H9 (cell line): Measurements from ENCODE around the gene SCAF1. TPM values are rescaled to one million over a fixed set of nuclear protein-coding genes. Genes with fewer than 3 reads are reported as not detected.

ENCODE experiments used
- DNase-seq: peaks from one replicate; pipeline ENCODE4 v3.0.0-alpha.2; 2017
- H2AFZ ChIP-seq: one replicate; pipeline ENCODE4 v1.6.1; 2013; ENCODE audit warnings: mild to moderate bottlenecking, low read length, control low read depth, moderate library complexity
- H2AK5ac ChIP-seq: 2 replicates; pipeline ENCODE4 v1.6.1; 2013; ENCODE audit warnings: low read length, control low read depth, mixed read lengths; ENCODE audit not compliant: insufficient read length
- H2BK120ac ChIP-seq: one replicate; pipeline ENCODE4 v1.6.1; 2013; ENCODE audit warnings: low read depth, mild to moderate bottlenecking, low read length, control low read depth, inconsistent platforms; ENCODE audit not compliant: poor library complexity, severe bottlenecking
- H2BK12ac ChIP-seq: 2 replicates; pipeline ENCODE4 v1.6.1; 2013; ENCODE audit warnings: low read length, control low read depth, mixed read lengths, low read depth; ENCODE audit not compliant: insufficient read length
- H2BK15ac ChIP-seq: 2 replicates; pipeline ENCODE4 v1.6.1; 2013; ENCODE audit warnings: low read depth, low read length, control low read depth
- H2BK20ac ChIP-seq: one replicate; pipeline ENCODE4 v1.6.1; 2013; ENCODE audit warnings: low read depth, mild to moderate bottlenecking, low read length, control low read depth, inconsistent platforms; ENCODE audit not compliant: poor library complexity, severe bottlenecking
- H2BK5ac ChIP-seq: 2 replicates; pipeline ENCODE4 v1.6.1; 2013; ENCODE audit warnings: low read length, control low read depth, mixed read lengths; ENCODE audit not compliant: insufficient read length
- H3K14ac ChIP-seq: 2 replicates; pipeline ENCODE4 v1.6.1; 2013; ENCODE audit warnings: low read length, control low read depth; ENCODE audit not compliant: insufficient read depth
- H3K18ac ChIP-seq: 2 replicates; pipeline ENCODE4 v1.6.1; 2013; ENCODE audit warnings: low read depth, mild to moderate bottlenecking, mixed read lengths, low read length, control low read depth; ENCODE audit not compliant: insufficient read length
- H3K23ac ChIP-seq: 2 replicates; pipeline ENCODE4 v1.6.1; 2013; ENCODE audit warnings: low read length, control low read depth, mixed read lengths, low read depth; ENCODE audit not compliant: insufficient read length
- H3K23me2 ChIP-seq: 2 replicates; pipeline ENCODE4 v1.6.1; 2013; ENCODE audit warnings: low read depth, mild to moderate bottlenecking, mixed read lengths, low read length, control low read depth; ENCODE audit not compliant: insufficient read length, poor library complexity, severe bottlenecking
- H3K27ac ChIP-seq: 2 replicates; pipeline ENCODE4 v1.5.1; 2013; ENCODE audit warnings: low read length, control low read depth, mixed read lengths, low read depth; ENCODE audit not compliant: insufficient read length
- H3K27me3 ChIP-seq: 2 replicates; pipeline ENCODE4 v1.6.1; 2013; ENCODE audit warnings: low read length, control low read depth, inconsistent platforms; ENCODE audit not compliant: insufficient read depth
- H3K4ac ChIP-seq: 2 replicates; pipeline ENCODE4 v1.6.1; 2013; ENCODE audit warnings: low read depth, mild to moderate bottlenecking, control low read depth, inconsistent platforms, low read length, moderate library complexity
- H3K4me1 ChIP-seq: 2 replicates; pipeline ENCODE4 v1.6.1; 2013; ENCODE audit warnings: low read length, control low read depth, inconsistent platforms; ENCODE audit not compliant: insufficient read depth
- H3K4me2 ChIP-seq: 2 replicates; pipeline ENCODE4 v1.6.1; 2013; ENCODE audit warnings: low read length, control low read depth, mixed read lengths; ENCODE audit not compliant: insufficient read length, insufficient read depth
- H3K56ac ChIP-seq: 2 replicates; pipeline ENCODE4 v1.6.1; 2013; ENCODE audit warnings: low read depth, mild to moderate bottlenecking, mixed read lengths, low read length, control low read depth; ENCODE audit not compliant: insufficient read length
- H3K79me1 ChIP-seq: 2 replicates; pipeline ENCODE4 v1.6.1; 2013; ENCODE audit warnings: low read depth, mild to moderate bottlenecking, moderate library complexity, low read length, control low read depth, inconsistent platforms; ENCODE audit not compliant: insufficient read depth, poor library complexity, severe bottlenecking
- H3K79me2 ChIP-seq: 2 replicates; pipeline ENCODE4 v1.6.1; 2013; ENCODE audit warnings: low read length, control low read depth, inconsistent platforms; ENCODE audit not compliant: insufficient read depth
- H3K9ac ChIP-seq: 2 replicates; pipeline ENCODE4 v1.6.1; 2013; ENCODE audit warnings: low read length, control low read depth, mixed read lengths; ENCODE audit not compliant: insufficient read length; ENCODE audit errors: extremely low read depth
- H3K9me3 ChIP-seq: one replicate; pipeline ENCODE4 v1.6.1; 2013; ENCODE audit warnings: low read depth, low read length, inconsistent platforms; ENCODE audit not compliant: control insufficient read depth
- H3T11ph ChIP-seq: one replicate; pipeline ENCODE4 v1.6.1; 2013; ENCODE audit warnings: mild to moderate bottlenecking, low read length, control low read depth, inconsistent platforms
- H4K20me1 ChIP-seq: one replicate; pipeline ENCODE4 v1.6.1; 2013; ENCODE audit not compliant: control insufficient read depth, insufficient read length, insufficient read depth
- H4K5ac ChIP-seq: 2 replicates; pipeline ENCODE4 v1.6.1; 2013; ENCODE audit warnings: low read depth, mild to moderate bottlenecking, mixed read lengths, low read length, control low read depth; ENCODE audit not compliant: insufficient read length
- H4K8ac ChIP-seq: replicated peaks from 2 replicates; pipeline ENCODE4 v1.6.1; 2013; ENCODE audit warnings: low read length, control low read depth, mixed read lengths, low read depth; ENCODE audit not compliant: insufficient read length
- H4K91ac ChIP-seq: 2 replicates; pipeline ENCODE4 v1.6.1; 2013; ENCODE audit warnings: low read depth, mild to moderate bottlenecking, moderate library complexity, mixed read lengths, low read length, control low read depth; ENCODE audit not compliant: insufficient read length
- H3K27ac Mint-ChIP-seq, 3 experiments: 2 replicates in 2 of 3; 3 replicates in 1 of 3; pipeline ENCODE4 v1.8.0; 2020 to 2021; ENCODE audit warnings: mixed read lengths in 3 of 3, mild to moderate bottlenecking in 1 of 3, moderate library complexity in 1 of 3
- H3K27me3 Mint-ChIP-seq: 2 replicates; pipeline ENCODE4 v1.8.0; 2021; ENCODE audit warnings: low read depth, mild to moderate bottlenecking, moderate library complexity, mixed read lengths
- H3K36me3 Mint-ChIP-seq, 3 experiments: 2 replicates in 2 of 3; 3 replicates in 1 of 3; pipeline ENCODE4 v1.8.0; 2020 to 2021; ENCODE audit warnings: low read depth in 3 of 3, mixed read lengths in 3 of 3; ENCODE audit not compliant: insufficient read depth in 1 of 3
- H3K4me1 Mint-ChIP-seq, 2 experiments: 2 replicates each; pipeline ENCODE4 v1.8.0; 2020; ENCODE audit warnings: mixed read lengths in 2 of 2
- H3K4me3 Mint-ChIP-seq, 2 experiments: 2 replicates in 1 of 2; 3 replicates in 1 of 2; pipeline ENCODE4 v1.8.0; 2020 to 2021; ENCODE audit warnings: mild to moderate bottlenecking in 2 of 2, mixed read lengths in 2 of 2, moderate library complexity in 1 of 2
- H3K9me3 Mint-ChIP-seq, 2 experiments: 2 replicates in 1 of 2; 3 replicates in 1 of 2; pipeline ENCODE4 v1.8.0; 2020; ENCODE audit warnings: mild to moderate bottlenecking in 2 of 2, mixed read lengths in 2 of 2, moderate library complexity in 1 of 2
- CTCF ChIP-seq: fragments of 200-600 bp; sonication (generic); conservative IDR thresholded peaks from 3 replicates; pipeline ENCODE4 v1.8.0; 2021; ENCODE audit warnings: antibody characterized with exemption, mild to moderate bottlenecking
- WGBS: extraction: QIAGEN DNeasy Blood & Tissue Kit; methylation state at CpG from one replicate; pipeline ENCODE4 v1.1.7; 2013; ENCODE audit warnings: missing lambda C conversion rate, low lambda C conversion rate, mixed read lengths; ENCODE audit not compliant: insufficient read length; ENCODE audit errors: extremely low coverage; 5-methylcytosine and 5-hydroxymethylcytosine counted together
- total RNA-seq: library from RNA; stranded (reverse); gene quantifications from 2 replicates; pipeline ENCODE4 v1.2.1, GENCODE V29; 2021

Gene SCAF1
- total RNA-seq, 1 experiment from 2014 or later: 85.3 TPM

- H2BK12ac ChIP-seq: no peak overlapping the region
- no peaks in the 10 kb centered on the region for H3K79me2 ChIP-seq
- no peak overlapping the region for H3K56ac ChIP-seq
- DNase-seq: no peak
- H4K91ac ChIP-seq: no peak overlapping the region
- Mint-ChIP-seq H3K36me3 (no peaks in the 10 kb centered on the region), H3K27me3 (peaks cover 25% of the 10 kb centered on the region), H3K4me3 (0 out of 5 replicates have a peak overlapping the region, but pooled peaks of 1 of the 2 experiments have one; percentile 18), H3K27ac (peak overlapping the region in 2 of 3 experiments; percentile 57 to 66; a peak in 3 of 7 replicates), H3K4me1 (peaks cover 40 to 50% of the 10 kb centered on the region in 2 experiments), H3K9me3 (no peaks in the 10 kb centered on the region)
- H4K5ac ChIP-seq: no peak overlapping the region
- no peak overlapping the region for H2BK5ac ChIP-seq
- peaks cover 7% of the 10 kb centered on the region for H3K23me2 ChIP-seq
- H2BK20ac ChIP-seq: no peak overlapping the region
- no peak overlapping the region for H4K8ac ChIP-seq
- no peaks in the 10 kb centered on the region; the same call in 1 of the 2 replicates for H3K4me1 ChIP-seq
- H3K18ac ChIP-seq: no peak overlapping the region
- no peaks in the 10 kb centered on the region for H3K79me1 ChIP-seq
- no peak overlapping the region; the same call in 1 of the 2 replicates for H3K14ac ChIP-seq
- no peak overlapping the region for H3K27ac ChIP-seq
- no peak overlapping the region for H3K4ac ChIP-seq
- no peak overlapping the region for H3T11ph ChIP-seq
- H3K9me3 ChIP-seq: no peaks in the 10 kb centered on the region
- H2AFZ ChIP-seq: no peak overlapping the region
- H2BK15ac ChIP-seq: no peak overlapping the region
- H3K4me2 ChIP-seq: no peak overlapping the region
- no peak overlapping the region for H3K9ac ChIP-seq
- H3K23ac ChIP-seq: no peak overlapping the region
- no peak overlapping the region for H2AK5ac ChIP-seq
- no peaks in the 10 kb centered on the region for H3K27me3 ChIP-seq
- H4K20me1 ChIP-seq: peaks cover under 1% of the 10 kb centered on the region
- H2BK120ac ChIP-seq: no peak overlapping the region
- WGBS: no CpG with 5 or more reads among the region's 24 CpGs
- no peak; the same call in 2 of the 3 replicates for TF ChIP-seq CTCF
Observed at GRCh38 chr19:49635530-49636232, 6.3 kb upstream of the SCAF1 start.
